ENCODE data around the gene TOPBP1.
A peak's percentile ranks its signal among the peaks of the same experiment; 100 is the strongest.

The TOPBP1 gene

GRCh38 chr3:133607816-133608215 lies 53.9 kb downstream of the TOPBP1 start:
- DNase-seq (ENCODE audit: low spot score): no peak

GRCh38 chr3:133606902-133607301 lies 54.8 kb downstream of the TOPBP1 start:
- DNase-seq (ENCODE audit: low spot score): no peak

GRCh38 chr3:133606342-133606741 lies 55.4 kb downstream of the TOPBP1 start:
- no peak for DNase-seq (ENCODE audit: low spot score)

- no peak for DNase-seq (ENCODE audit: low spot score)
These were observed 61.1 kb downstream of the TOPBP1 start for GRCh38 chr3:133600572-133601081.

- no peak for DNase-seq (ENCODE audit: low spot score)
These were observed 62.5 kb downstream of the TOPBP1 start for GRCh38 chr3:133599280-133599679.

DNA sequence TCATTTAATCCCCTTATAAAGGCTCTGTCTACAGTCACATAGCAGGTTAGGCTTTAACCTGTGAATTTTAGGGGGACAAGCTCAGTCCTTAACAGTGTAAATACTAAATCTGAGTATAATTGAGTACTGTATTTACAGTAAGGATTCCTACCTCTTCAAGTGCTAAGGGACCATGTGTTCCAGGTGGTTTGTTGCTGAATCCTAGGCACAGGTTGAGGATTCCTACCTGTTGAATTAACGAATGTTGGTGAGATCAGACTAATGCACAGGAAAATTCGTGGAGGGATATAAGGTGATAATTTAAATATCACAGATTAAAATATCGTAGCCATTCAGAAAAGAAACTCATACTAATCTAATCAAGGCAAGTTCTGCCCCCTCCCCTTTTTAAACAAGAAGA lies 63.3 kb downstream of the TOPBP1 start:
- no peak for DNase-seq (ENCODE audit: low spot score)

DNA sequence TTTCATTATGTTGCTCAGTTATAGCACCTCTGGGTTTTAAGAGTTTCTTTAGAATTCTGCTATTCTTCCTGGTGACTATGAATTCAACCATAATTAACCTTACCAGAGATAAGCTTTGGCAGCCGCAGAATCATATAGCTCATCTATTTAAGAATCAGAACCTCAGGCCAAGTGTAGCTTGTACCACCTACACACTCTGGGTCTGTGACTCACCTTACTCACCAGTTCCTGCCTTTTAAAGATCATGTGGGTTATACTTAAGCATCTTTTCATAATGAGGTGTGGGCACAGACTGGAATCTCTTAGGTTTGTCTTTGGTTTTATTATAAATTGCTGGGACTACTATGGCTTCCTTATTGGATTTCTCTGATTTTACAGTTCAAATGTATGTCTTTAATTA lies 66.4 kb downstream of the TOPBP1 start:
- DNase-seq (ENCODE audit: low spot score): no peak

GRCh38 chr3:133593243-133593642 lies 68.5 kb downstream of the TOPBP1 start:
- DNase-seq (ENCODE audit: low spot score): no peak

DNA sequence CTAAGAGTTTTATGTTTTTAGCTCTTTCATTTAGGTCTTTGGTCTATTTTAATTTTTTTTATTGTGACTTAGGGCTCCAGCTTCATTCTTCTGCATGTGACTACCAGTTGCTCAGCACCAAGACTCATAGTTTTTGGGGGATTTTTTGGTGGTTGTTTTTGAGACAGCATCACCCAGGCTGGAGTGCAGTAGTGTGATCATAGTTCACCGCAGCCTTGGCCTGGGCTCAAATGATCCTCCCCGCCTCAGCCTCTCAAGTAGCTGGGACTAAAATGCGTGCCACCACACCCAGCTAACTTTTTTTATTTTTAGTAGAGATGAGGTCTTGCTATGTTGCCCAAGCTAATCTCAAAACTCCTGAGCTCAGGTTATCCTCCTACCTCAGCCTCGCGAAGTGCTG lies 68.9 kb downstream of the TOPBP1 start:
- DNase-seq (ENCODE audit: low spot score): no peak

DNA sequence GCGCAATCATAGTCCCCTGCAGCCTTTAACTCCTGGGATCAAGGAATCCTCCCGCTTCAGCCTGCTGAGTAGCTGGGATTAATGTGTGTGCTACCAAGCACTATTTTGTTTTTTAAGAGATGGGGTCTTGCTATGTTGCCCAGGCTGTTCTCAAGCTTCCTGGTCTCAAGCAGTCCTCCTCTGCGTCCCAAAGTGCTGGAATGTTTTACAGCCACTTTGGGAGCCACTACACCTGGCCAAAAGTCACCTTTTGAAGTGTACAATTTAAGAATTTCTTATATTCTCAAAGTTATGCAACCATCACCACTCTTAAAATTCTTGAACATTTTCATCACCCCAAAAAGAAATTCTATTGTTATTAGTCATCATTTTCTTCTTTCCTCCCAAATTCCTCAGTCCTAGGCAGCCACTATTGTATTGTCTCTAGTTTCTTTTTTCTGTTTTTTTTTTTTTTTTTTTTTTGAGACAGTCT lies 70.4 kb downstream of the TOPBP1 start:
- no peak for DNase-seq (ENCODE audit: low spot score)

- no peak for DNase-seq (ENCODE audit: low spot score)
These were observed 72.2 kb downstream of the TOPBP1 start for GRCh38 chr3:133589503-133589902.

DNA sequence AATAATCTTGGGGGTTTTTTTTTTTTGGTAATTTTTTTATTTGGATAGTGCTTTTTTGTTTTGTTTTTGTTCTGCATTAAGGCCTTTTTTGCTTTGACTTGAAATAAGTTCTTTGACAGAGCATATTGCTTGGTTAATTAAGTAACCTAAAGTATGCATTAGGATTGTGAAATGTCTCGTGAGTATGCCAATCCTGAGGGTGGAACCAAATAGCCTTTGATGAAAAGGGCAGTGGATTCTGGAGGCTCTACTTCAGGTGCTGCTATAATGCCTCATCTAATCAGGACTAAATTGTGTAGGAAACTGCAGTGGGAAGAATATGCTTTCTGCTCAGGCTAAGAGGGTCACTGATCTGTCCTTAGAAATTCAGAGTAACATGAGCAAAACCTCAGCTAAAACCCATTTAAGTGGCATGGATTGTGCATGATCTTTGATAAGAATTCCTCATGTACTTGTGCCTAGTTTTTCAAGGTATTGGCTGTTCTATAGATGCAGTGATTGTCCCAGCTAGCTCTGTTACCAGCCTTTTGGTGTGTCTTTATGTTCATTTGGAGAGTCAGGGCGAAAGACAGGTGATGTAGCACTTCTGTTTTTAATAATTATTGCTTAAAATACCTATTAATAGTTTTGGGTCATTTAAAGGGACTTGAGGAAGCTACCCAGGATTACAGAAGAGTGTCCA lies 72.8 kb downstream of the TOPBP1 start:
- no peak for DNase-seq (ENCODE audit: low spot score)

DNA sequence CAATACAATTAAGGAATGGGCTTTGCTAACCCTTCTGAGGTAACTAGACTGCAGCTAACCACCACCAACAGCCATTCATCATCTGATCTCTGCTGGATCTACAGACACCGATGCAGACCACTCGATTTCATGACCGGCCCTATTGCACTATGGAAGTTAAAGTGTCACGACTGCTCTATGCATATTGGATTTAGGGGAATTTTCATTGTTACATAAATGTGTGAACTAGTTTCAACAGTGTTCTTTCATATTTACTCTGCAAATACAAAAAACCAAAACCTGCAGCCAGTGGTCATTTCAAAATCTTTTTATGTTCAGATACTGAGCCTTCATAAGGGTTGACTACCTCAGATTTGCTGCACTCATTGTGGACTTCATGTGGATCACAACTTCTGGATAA lies 73.7 kb downstream of the TOPBP1 start:
- DNase-seq (ENCODE audit: low spot score): no peak

DNA sequence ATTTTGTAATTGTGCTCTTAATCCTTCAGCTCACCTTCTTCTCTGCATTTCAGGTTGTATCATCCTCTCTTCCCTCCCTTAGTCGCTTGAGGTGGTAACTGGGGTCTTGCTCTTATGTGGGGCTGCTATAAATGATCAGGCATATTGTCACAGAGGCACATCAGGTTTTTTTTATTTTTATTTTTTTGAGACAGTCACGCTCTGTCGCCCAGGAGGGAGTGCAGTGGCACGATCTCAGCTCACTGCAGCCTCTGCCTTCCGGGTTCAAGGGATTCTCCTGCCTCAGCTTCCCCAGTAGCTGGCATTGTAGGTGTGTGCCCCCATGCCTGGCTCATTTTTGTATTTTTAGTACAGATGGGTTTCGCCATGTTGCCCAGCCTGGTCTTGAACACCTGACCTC lies 78.3 kb downstream of the TOPBP1 start:
- DNase-seq (ENCODE audit: low spot score): no peak

- no peak for DNase-seq (ENCODE audit: low spot score)
These were observed 83.1 kb downstream of the TOPBP1 start for GRCh38 chr3:133578548-133579191.

GRCh38 chr3:133576169-133576568 lies 85.6 kb downstream of the TOPBP1 start:
- no peak for DNase-seq (ENCODE audit: low spot score)

GRCh38 chr3:133575086-133575485 lies 86.7 kb downstream of the TOPBP1 start:
- DNase-seq (ENCODE audit: low spot score): peak; percentile 17

- peak; percentile 64 for DNase-seq (ENCODE audit: low spot score)
These were observed 87.4 kb downstream of the TOPBP1 start for GRCh38 chr3:133574260-133574881.

DNA sequence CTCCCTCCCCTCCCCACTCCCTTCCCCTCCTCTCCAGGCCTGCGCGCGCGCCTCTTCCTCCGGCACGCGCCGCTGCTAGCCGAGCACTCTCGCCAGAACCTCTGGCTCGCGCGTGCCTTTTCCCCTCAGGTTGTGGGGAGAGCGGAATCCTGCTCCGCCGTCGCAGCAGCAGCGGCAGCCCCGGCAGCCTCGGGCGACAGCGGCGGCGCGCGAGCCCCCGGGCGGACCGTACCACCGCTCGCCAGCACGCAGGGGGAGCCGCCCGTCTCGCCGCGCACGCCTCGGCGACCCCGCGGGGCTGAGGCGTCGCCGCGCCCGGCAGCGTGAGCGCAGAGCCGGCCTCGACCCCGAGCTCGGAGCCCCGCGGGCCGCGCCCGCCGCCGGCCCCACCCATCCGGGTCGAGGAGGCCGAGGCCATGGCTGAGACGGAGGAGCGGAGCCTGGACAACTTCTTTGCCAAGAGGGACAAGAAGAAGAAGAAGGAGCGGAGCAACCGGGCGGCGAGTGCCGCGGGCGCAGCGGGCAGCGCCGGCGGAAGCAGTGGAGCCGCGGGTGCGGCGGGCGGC lies 88.0 kb downstream of the TOPBP1 start, which contains the start of gene CDV3:
CDV3 (plus strand) TSS at position 58 of the 566 bp plus-strand sequence; CDS start at position 417, 359 bp downstream.
- no peak for DNase-seq (ENCODE audit: low spot score)

GRCh38 chr3:133573054-133573628 lies 88.6 kb downstream of the TOPBP1 start:
- peak; percentile 100 for DNase-seq (ENCODE audit: low spot score)

DNA sequence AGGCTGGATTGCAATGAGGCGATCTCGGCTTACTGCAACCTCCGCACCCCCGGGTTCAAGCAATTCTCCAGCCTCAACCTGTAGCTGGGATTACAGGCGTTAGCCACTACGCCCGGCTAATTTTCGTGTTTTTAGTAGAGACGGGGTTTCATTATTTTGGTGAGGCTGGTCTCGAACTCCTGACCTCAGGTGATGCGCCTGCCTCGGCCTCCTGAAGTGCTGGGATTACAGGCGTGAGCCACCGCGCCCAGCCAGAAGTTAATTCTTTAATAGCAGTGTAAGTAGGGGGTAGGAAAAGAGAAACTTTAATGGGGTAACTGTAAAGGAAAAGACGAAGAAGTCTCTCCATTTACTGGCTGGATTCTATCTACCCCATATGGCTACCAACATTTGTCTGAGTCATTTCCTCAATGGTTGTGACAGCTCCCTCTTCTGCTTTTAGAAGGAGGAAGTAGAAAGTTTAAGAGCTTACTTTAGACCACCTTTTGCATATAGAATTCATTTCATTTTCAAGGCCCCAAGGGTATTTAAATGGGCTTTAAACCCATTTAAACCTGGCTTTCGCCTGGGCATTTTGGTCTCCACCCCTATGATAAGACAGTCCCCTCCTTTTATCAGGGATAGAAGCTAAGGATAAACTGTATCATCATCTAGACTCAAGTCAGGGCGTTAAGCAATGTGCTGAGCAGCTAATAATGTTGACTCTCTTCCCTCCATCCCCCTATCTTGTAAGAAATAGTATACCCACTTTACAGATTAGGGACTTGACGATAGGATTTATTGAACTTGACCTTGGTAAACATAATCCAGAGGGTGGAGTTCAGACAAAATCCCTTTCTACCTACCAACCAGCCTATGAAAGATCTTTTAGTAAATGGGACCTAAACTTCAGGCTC lies 89.3 kb downstream of the TOPBP1 start:
- peak; percentile 74 for DNase-seq (ENCODE audit: low spot score)
